Endothelial cell of umbilical vein (primary cell): ENCODE data around the gene KIF1C.

ENCODE experiments used
- CTCF ChIP-seq, 2 donors: IDR thresholded peaks; 1 replicate in 1 of 2; 2 replicates in 1 of 2; pipeline ENCODE4 v1.5.1; 2011; ENCODE audit warnings: low read length in 2 of 2, mild to moderate bottlenecking in 2 of 2, moderate library complexity in 2 of 2, control low read depth in 1 of 2, inconsistent platforms in 1 of 2, low read depth in 1 of 2; ENCODE audit not compliant: insufficient read depth in 1 of 2; ENCODE audit errors: extremely low read depth in 1 of 2
- EZH2 ChIP-seq: IDR thresholded peaks from 2 replicates; pipeline ENCODE4 v1.6.1; 2012; ENCODE audit warnings: borderline replicate concordance, low read depth, mild to moderate bottlenecking, moderate library complexity, low read length, inconsistent platforms; ENCODE audit not compliant: severe bottlenecking
- FOS ChIP-seq: IDR thresholded peaks from 2 replicates; pipeline ENCODE4 v1.6.1; 2011; ENCODE audit warnings: mild to moderate bottlenecking, low read length, moderate library complexity, borderline replicate concordance; ENCODE audit not compliant: insufficient read depth
- GATA2 ChIP-seq: IDR thresholded peaks from 2 replicates; pipeline ENCODE4 v1.7.0; 2011; ENCODE audit warnings: low read depth, mild to moderate bottlenecking, moderate library complexity, mixed read lengths, low read length; ENCODE audit not compliant: insufficient read length, insufficient read depth
- JUN ChIP-seq: IDR thresholded peaks from 2 replicates; pipeline ENCODE4 v1.6.1; 2011; ENCODE audit warnings: borderline replicate concordance, low read depth; ENCODE audit not compliant: insufficient read length, insufficient read depth
- MYC ChIP-seq: IDR thresholded peaks from one replicate; pipeline ENCODE4 v1.6.1; 2011; ENCODE audit warnings: mild to moderate bottlenecking, low read depth, low read length
- POLR2A ChIP-seq: IDR thresholded peaks from 2 replicates; pipeline ENCODE4 v1.6.1; 2012; ENCODE audit warnings: low read depth, mild to moderate bottlenecking, control low read depth, low read length
- POLR2AphosphoS5 ChIP-seq: IDR thresholded peaks from 2 replicates; pipeline ENCODE4 v1.6.1; 2012; ENCODE audit warnings: low read depth, mild to moderate bottlenecking, control low read depth, low read length, moderate library complexity; ENCODE audit not compliant: insufficient read depth
- TF ChIP-seq, protein P1 (sequence below): IDR thresholded peaks from 2 replicates; pipeline ENCODE4 v1.6.1; 2011; ENCODE audit not compliant: insufficient read depth, insufficient read length

- TF ChIP-seq CTCF (IDR thresholded peaks at IDR 0.05; ENCODE audit: extremely low read depth in 1 of 2, insufficient read depth in 1 of 2, low read depth in 1 of 2, low read length in 2 of 2): no peak
- no peak for TF ChIP-seq EZH2
- TF ChIP-seq POLR2A: no peak
- no peak for TF ChIP-seq POLR2AphosphoS5
- no peak for TF ChIP-seq GATA2
- TF ChIP-seq MYC: no peak
- no peak for TF ChIP-seq FOS
- no peak for TF ChIP-seq JUN
- TF ChIP-seq, protein P1, sequence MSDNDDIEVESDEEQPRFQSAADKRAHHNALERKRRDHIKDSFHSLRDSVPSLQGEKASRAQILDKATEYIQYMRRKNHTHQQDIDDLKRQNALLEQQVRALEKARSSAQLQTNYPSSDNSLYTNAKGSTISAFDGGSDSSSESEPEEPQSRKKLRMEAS: no peak
Observed at GRCh38 chr17:4958102-4958501, 39.6 kb upstream of the KIF1C start.
